ENCODE results near the gene DENND1A. TPM values are rescaled to one million over a fixed set of nuclear protein-coding genes. Genes with fewer than 3 reads are reported as not detected.

Gene DENND1A
- total and polyA plus RNA-seq, 2 donors from 2014 or later: 16.3 to 19.6 TPM

GRCh38 chr9:123775289-123776284, 154.3 kb downstream of the DENND1A start:
- TF ChIP-seq CTCF (IDR thresholded peaks at IDR 0.05; ENCODE audit: borderline replicate concordance, extremely low read depth, insufficient read depth): no peak
- no peaks in the 10 kb centered on the region for H3K36me3 ChIP-seq (ENCODE audit: control insufficient read depth in 2 of 3, insufficient read depth in 3 of 3, low read length in 3 of 3)
- H3K27ac ChIP-seq (ENCODE audit: low read depth in 2 of 2, low read length in 2 of 2): no peak overlapping the region
- no peak overlapping the region for H3K9ac ChIP-seq (ENCODE audit: low read length in 3 of 3)
- FAIRE-seq (no peak), DNase-seq (no peak)
- no peaks in the 10 kb centered on the region for H3K27me3 ChIP-seq (ENCODE audit: control insufficient read depth, insufficient read depth, low read length)
- intact Hi-C loops (cut with DNase I): no loop called here
- no peak overlapping the region for H3K4me3 ChIP-seq (ENCODE audit: low read length in 3 of 3)
- no peaks in the 10 kb centered on the region for H3K9me3 ChIP-seq (ENCODE audit: control insufficient read depth in 2 of 3, insufficient read depth in 1 of 3, low read length in 3 of 3)
- peaks cover 0 to 4% (median 0%) of the 10 kb centered on the region in 3 donors for H3K4me1 ChIP-seq (ENCODE audit: control insufficient read depth in 2 of 3, insufficient read depth in 2 of 3, low read depth in 1 of 3, low read length in 3 of 3)

GRCh38 chr9:123773783-123774182, 156.1 kb downstream of the DENND1A start:
- Histone ChIP-seq H3K27ac (ENCODE audit: low read depth in 2 of 2, low read length in 2 of 2) (no peak overlapping the region), H3K36me3 (ENCODE audit: control insufficient read depth in 2 of 3, insufficient read depth in 3 of 3, low read length in 3 of 3) (no peaks in the 10 kb centered on the region), H3K4me3 (ENCODE audit: low read length in 3 of 3) (no peak overlapping the region), H3K27me3 (ENCODE audit: control insufficient read depth, insufficient read depth, low read length) (no peaks in the 10 kb centered on the region), H3K9ac (ENCODE audit: low read length in 3 of 3) (no peak overlapping the region), H3K4me1 (ENCODE audit: control insufficient read depth in 2 of 3, insufficient read depth in 2 of 3, low read depth in 1 of 3, low read length in 3 of 3) (peaks cover 0 to 4% (median 0%) of the 10 kb centered on the region in 3 donors), H3K9me3 (ENCODE audit: control insufficient read depth in 2 of 3, insufficient read depth in 1 of 3, low read length in 3 of 3) (no peaks in the 10 kb centered on the region)
- intact Hi-C loops (cut with DNase I): no loop called here
- no peak for TF ChIP-seq CTCF (IDR thresholded peaks at IDR 0.05; ENCODE audit: borderline replicate concordance, extremely low read depth, insufficient read depth)
- DNase-seq (no peak), FAIRE-seq (no peak)

- intact Hi-C loops (cut with DNase I): no loop called here
- FAIRE-seq (no peak), DNase-seq (no peak)
- H3K4me1 ChIP-seq (ENCODE audit: control insufficient read depth in 2 of 3, insufficient read depth in 2 of 3, low read depth in 1 of 3, low read length in 3 of 3): peaks cover 0 to 4% (median 0%) of the 10 kb centered on the region in 3 donors
- no peaks in the 10 kb centered on the region for H3K27me3 ChIP-seq (ENCODE audit: control insufficient read depth, insufficient read depth, low read length)
- H3K27ac ChIP-seq (ENCODE audit: low read depth in 2 of 2, low read length in 2 of 2): no peak overlapping the region
- H3K4me3 ChIP-seq (ENCODE audit: low read length in 3 of 3): no peak overlapping the region
- TF ChIP-seq CTCF (IDR thresholded peaks at IDR 0.05; ENCODE audit: borderline replicate concordance, extremely low read depth, insufficient read depth): no peak
- no peaks in the 10 kb centered on the region for H3K9me3 ChIP-seq (ENCODE audit: control insufficient read depth in 2 of 3, insufficient read depth in 1 of 3, low read length in 3 of 3)
- no peak overlapping the region for H3K9ac ChIP-seq (ENCODE audit: low read length in 3 of 3)
- H3K36me3 ChIP-seq (ENCODE audit: control insufficient read depth in 2 of 3, insufficient read depth in 3 of 3, low read length in 3 of 3): no peaks in the 10 kb centered on the region
These were observed 157.0 kb downstream of the DENND1A start for GRCh38 chr9:123772967-123773366.

Measured in kidney (tissue), 14 donors.